IPS DF 6.9 (cell line): ENCODE results near the gene TENT4B.

ENCODE experiments used
- DNase-seq: peaks from one replicate; pipeline ENCODE4 v3.0.0-alpha.2; 2013; ENCODE audit warnings: low read depth, low spot score
- H3K27ac ChIP-seq: one replicate; pipeline ENCODE4 v1.5.1; 2013; ENCODE audit warnings: low read length, control low read depth
- H3K27me3 ChIP-seq: 2 replicates; pipeline ENCODE4 v1.6.1; 2013; ENCODE audit warnings: mild to moderate bottlenecking, low read length; ENCODE audit not compliant: control insufficient read depth, insufficient read depth
- H3K36me3 ChIP-seq: 2 replicates; pipeline ENCODE4 v1.6.1; 2013; ENCODE audit warnings: low read length; ENCODE audit not compliant: control insufficient read depth, insufficient read depth
- H3K4me1 ChIP-seq: 2 replicates; pipeline ENCODE4 v1.6.1; 2013; ENCODE audit warnings: low read length; ENCODE audit not compliant: control insufficient read depth, insufficient read depth
- H3K4me3 ChIP-seq: 2 replicates; pipeline ENCODE4 v1.5.1; 2013; ENCODE audit warnings: mild to moderate bottlenecking, low read length
- H3K9me3 ChIP-seq: 2 replicates; pipeline ENCODE4 v1.6.1; 2013; ENCODE audit warnings: low read length, inconsistent platforms; ENCODE audit not compliant: control insufficient read depth, insufficient read depth
- WGBS: extraction: QIAGEN DNeasy Blood & Tissue Kit; methylation state at CpG from one replicate; pipeline ENCODE4 v1.1.7; 2013; ENCODE audit warnings: mixed read lengths, missing lambda C conversion rate; ENCODE audit not compliant: insufficient read length, insufficient coverage; 5-methylcytosine and 5-hydroxymethylcytosine counted together

TENT4B gene

GRCh38 chr16:50265260-50265659, 112.2 kb downstream of the TENT4B start:
- H3K4me3 ChIP-seq = no peak overlapping the region
- no peak overlapping the region for H3K27ac ChIP-seq
- peaks cover 3% of the 10 kb centered on the region; the same call in 1 of the 2 replicates for H3K4me1 ChIP-seq
- H3K36me3 ChIP-seq = no peaks in the 10 kb centered on the region
- H3K9me3 ChIP-seq = no peaks in the 10 kb centered on the region
- H3K27me3 ChIP-seq = no peaks in the 10 kb centered on the region
- DNase-seq = no peak
- no CpG with 5 or more reads among the region's 2 CpGs for WGBS

GRCh38 chr16:50265716-50266336, 112.7 kb downstream of the TENT4B start:
- no CpG with 5 or more reads among the region's 10 CpGs for WGBS
- Histone ChIP-seq H3K27ac (no peak overlapping the region), H3K27me3 (no peaks in the 10 kb centered on the region), H3K36me3 (no peaks in the 10 kb centered on the region), H3K4me1 (peaks cover 3% of the 10 kb centered on the region; the same call in 1 of the 2 replicates), H3K4me3 (no peak overlapping the region), H3K9me3 (no peaks in the 10 kb centered on the region)
- DNase-seq = no peak

DNA sequence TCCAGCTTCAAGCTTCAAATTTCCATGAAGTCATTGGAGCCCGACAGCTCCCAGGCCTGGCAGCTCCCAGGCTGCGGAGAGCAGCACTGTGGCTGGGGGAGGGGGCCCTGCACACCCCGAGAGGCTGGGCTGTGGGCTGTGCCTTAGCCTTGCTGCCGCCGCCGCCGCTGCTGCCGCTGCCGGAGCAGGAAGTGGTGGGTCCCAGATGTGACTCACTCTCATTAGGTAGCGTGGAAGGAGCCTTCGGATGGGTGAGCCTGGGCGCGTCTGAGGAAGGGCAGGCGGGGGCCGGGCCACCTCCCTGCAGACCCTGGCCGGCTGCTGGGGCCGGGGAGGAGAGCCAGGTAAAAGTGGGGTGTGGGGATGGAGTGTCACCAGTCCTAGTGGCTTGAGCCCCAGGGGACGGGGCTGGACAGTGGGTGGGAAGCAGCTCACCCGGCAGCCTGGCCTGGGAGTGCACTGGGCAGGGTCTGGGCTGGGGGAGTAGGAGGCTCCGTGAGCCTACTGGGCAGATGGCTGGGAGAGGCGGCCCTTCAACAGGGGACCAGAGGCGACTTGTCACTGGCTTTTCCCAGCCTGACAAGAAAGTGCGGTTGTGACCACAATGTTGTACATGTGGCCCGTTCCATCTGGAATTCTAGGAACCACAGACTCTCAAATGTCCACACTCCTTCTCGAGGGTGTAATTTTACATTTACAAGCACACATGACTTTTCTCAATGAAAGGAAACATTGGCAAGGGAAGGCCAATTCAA, 113.4 kb downstream of the TENT4B start, which contains the start of gene ADCY7:
Gene ADCY7, plus strand, starts transcription at position 215 of the 755 bp plus-strand sequence. CDS start 21,629 bp downstream, outside the sequence.
- Histone ChIP-seq H3K27ac (no peak within 1 kb of the TSS), H3K9me3 (no peaks in the 10 kb centered on the region), H3K27me3 (no peaks in the 10 kb centered on the region), H3K36me3 (no peaks in the 10 kb centered on the region), H3K4me1 (peaks cover 3% of the 10 kb centered on the region; the same call in 1 of the 2 replicates), H3K4me3 (no peak within 1 kb of the TSS)
- no peak for DNase-seq
- no CpG with 5 or more reads among the region's 25 CpGs for WGBS

- Histone ChIP-seq H3K27me3 (no peaks in the 10 kb centered on the region), H3K9me3 (no peaks in the 10 kb centered on the region), H3K27ac (no peak overlapping the region), H3K4me3 (no peak overlapping the region), H3K36me3 (no peaks in the 10 kb centered on the region), H3K4me1 (peaks cover 3% of the 10 kb centered on the region; the same call in 1 of the 2 replicates)
- no CpG with 5 or more reads among the region's 8 CpGs for WGBS
- no peak for DNase-seq
Observed at GRCh38 chr16:50267151-50267631, 114.1 kb downstream of the TENT4B start.

DNA sequence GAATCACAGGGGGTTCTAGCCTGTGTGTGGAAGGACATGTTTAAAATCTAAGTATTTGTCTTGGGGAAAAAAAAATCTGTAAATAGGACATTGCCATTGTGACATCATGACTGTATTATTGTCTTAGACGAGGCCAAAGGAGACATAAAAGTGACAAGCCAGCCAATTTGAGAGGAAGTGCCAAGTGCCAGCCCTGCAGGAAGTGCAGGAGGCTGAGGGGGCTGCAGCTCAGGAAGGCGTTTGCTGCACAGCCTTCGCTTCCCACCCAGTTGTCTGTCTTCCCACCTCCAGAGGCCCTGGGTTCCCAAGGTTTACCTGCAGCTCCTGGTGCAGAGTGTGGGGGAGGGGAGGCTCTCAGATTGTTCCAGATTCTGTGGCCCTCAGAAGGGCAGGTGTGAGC, 114.5 kb downstream of the TENT4B start:
- Histone ChIP-seq H3K27ac (no peak overlapping the region), H3K9me3 (no peaks in the 10 kb centered on the region), H3K36me3 (no peaks in the 10 kb centered on the region), H3K4me3 (no peak overlapping the region), H3K4me1 (peaks cover 3% of the 10 kb centered on the region; the same call in 1 of the 2 replicates), H3K27me3 (no peaks in the 10 kb centered on the region)
- DNase-seq = no peak
- no CpG with 5 or more reads among the region's 3 CpGs for WGBS

DNA sequence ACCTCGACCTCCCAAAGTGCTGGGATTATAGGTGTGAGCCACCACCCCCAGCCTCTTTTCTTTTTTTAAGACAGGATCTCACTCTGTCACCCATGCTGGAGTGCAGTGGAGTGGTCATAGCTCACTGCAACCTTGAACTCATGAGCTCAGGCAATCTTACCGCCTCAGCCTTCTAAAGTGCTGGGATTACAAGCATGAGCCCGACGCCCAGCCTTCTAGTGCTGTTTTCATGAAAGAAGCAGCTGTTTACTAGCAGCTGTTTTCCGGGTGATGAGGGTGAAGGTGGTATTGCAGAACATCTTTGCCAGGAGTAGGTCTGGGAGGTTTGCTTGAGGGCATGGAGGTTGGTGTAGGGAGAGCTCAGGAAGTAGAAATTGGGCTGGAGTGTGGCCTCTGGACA, 115.2 kb downstream of the TENT4B start:
- no CpG with 5 or more reads among the region's 5 CpGs for WGBS
- no peak overlapping the region for H3K4me3 ChIP-seq
- DNase-seq = no peak
- H3K9me3 ChIP-seq = no peaks in the 10 kb centered on the region
- no peak overlapping the region for H3K27ac ChIP-seq
- H3K27me3 ChIP-seq = no peaks in the 10 kb centered on the region
- H3K36me3 ChIP-seq = no peaks in the 10 kb centered on the region
- peaks cover 3% of the 10 kb centered on the region; the same call in 1 of the 2 replicates for H3K4me1 ChIP-seq

DNA sequence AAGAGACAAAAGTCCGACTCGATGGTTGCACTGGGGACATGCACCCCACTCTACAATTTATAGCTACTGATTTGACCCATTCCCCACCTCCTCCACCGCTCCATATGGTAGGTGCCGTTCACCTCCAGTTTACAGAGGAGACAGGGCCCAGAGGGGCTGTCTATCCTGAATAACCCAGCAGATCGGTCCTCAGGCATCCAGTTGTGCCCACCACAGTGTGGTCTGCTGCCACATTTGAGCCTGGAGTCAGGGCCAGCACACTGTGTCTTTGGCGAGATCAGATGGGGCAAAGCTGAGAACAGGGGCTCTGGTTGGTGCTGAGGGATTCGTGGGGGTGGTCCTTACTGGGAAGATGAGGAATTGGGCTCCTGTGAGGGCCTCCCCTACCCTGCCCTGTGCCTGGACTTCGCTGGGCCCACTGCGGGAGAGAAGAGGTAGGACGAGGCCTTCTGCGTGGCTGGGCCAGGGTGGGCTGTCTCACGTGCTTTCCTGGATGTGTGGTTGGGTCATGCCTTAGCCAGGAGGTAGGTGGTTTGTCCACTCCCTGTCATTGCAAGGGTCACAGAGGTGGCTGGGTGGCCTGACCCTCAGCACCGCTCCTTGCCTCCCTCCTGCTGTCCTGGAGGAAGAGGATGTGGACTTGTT, 116.1 kb downstream of the TENT4B start:
- no peaks in the 10 kb centered on the region for H3K9me3 ChIP-seq
- no peaks in the 10 kb centered on the region for H3K27me3 ChIP-seq
- H3K27ac ChIP-seq = no peak overlapping the region
- no peaks in the 10 kb centered on the region for H3K36me3 ChIP-seq
- no peak overlapping the region for H3K4me3 ChIP-seq
- peaks cover 3% of the 10 kb centered on the region; the same call in 1 of the 2 replicates for H3K4me1 ChIP-seq
- no peak for DNase-seq
- no CpG with 5 or more reads among the region's 13 CpGs for WGBS

- peaks cover 3% of the 10 kb centered on the region; the same call in 1 of the 2 replicates for H3K4me1 ChIP-seq
Observed at GRCh38 chr16:50269769-50270509, 116.8 kb downstream of the TENT4B start.

GRCh38 chr16:50270510-50271147, 117.5 kb downstream of the TENT4B start:
- Histone ChIP-seq H3K27me3 (no peaks in the 10 kb centered on the region), H3K27ac (no peak overlapping the region), H3K4me3 (no peak overlapping the region), H3K9me3 (no peaks in the 10 kb centered on the region), H3K36me3 (no peaks in the 10 kb centered on the region), H3K4me1 (peaks cover 3% of the 10 kb centered on the region; the same call in 1 of the 2 replicates)
- WGBS = no CpG with 5 or more reads among the region's 13 CpGs
- no peak for DNase-seq

More at GRCh38 chr16:50269769-50270509, 116.8 kb downstream of the TENT4B start:
- Histone ChIP-seq H3K36me3 (no peaks in the 10 kb centered on the region), H3K27ac (no peak overlapping the region), H3K4me3 (no peak overlapping the region), H3K27me3 (no peaks in the 10 kb centered on the region), H3K9me3 (no peaks in the 10 kb centered on the region)
- no peak for DNase-seq
- WGBS = no CpG with 5 or more reads among the region's 12 CpGs
